ENCODE data around the gene LTN1.
"Not testable (repeated sequence)": the region's sequence is repeated elsewhere in the genome, so short reads cannot be mapped to it uniquely, and the experiment has no call there.

Gene LTN1

GRCh38 chr21:28979092-28979491 is 13.6 kb downstream of the LTN1 start:
- DNase-seq = no peak

- DNase-seq = no peak
These were observed 17.3 kb downstream of the LTN1 start for GRCh38 chr21:28975397-28975796.

GRCh38 chr21:28974531-28975227 is 18.0 kb downstream of the LTN1 start:
- no peak for DNase-seq

GRCh38 chr21:28972398-28972797 is 20.3 kb downstream of the LTN1 start:
- DNase-seq = no peak

- DNase-seq = no peak
These were observed 21.5 kb downstream of the LTN1 start for GRCh38 chr21:28971171-28971570.

- DNase-seq = no peak
These were observed 28.8 kb downstream of the LTN1 start for GRCh38 chr21:28963831-28964230.

GRCh38 chr21:28962465-28962864 is 30.2 kb downstream of the LTN1 start:
- no peak for DNase-seq

GRCh38 chr21:28961927-28962326 is 30.8 kb downstream of the LTN1 start:
- DNase-seq = no peak

GRCh38 chr21:28960245-28960644 is 32.4 kb downstream of the LTN1 start:
- no peak for DNase-seq

GRCh38 chr21:28959367-28960099 is 33.1 kb downstream of the LTN1 start:
- DNase-seq = no peak

- no peak for DNase-seq
These were observed 39.4 kb downstream of the LTN1 start for GRCh38 chr21:28953247-28953646.

GRCh38 chr21:28952686-28953085 is 40.0 kb downstream of the LTN1 start:
- DNase-seq = no peak

- DNase-seq = no peak
These were observed 43.4 kb downstream of the LTN1 start for GRCh38 chr21:28949318-28949717.

GRCh38 chr21:28944296-28944695 is 48.4 kb downstream of the LTN1 start:
- DNase-seq = no peak

- DNase-seq = no peak
These were observed 49.0 kb downstream of the LTN1 start for GRCh38 chr21:28943631-28944030.

- DNase-seq = no peak
These were observed 54.0 kb downstream of the LTN1 start for GRCh38 chr21:28938726-28939125.

- no peak for DNase-seq
These were observed 54.9 kb downstream of the LTN1 start for GRCh38 chr21:28937737-28938136.

GRCh38 chr21:28936721-28937120 is 56.0 kb downstream of the LTN1 start:
- DNase-seq = no peak

GRCh38 chr21:28936036-28936435 is 56.6 kb downstream of the LTN1 start:
- no peak for DNase-seq

- no peak for DNase-seq
These were observed 60.0 kb downstream of the LTN1 start for GRCh38 chr21:28932717-28933116.

GRCh38 chr21:28931708-28932372 is 60.8 kb downstream of the LTN1 start:
- DNase-seq = not testable (repeated sequence)

- no peak for DNase-seq
These were observed 63.9 kb downstream of the LTN1 start for GRCh38 chr21:28928578-28929420.

GRCh38 chr21:28927130-28927529 is 65.5 kb downstream of the LTN1 start:
- no peak for DNase-seq

Data from CD4-positive, alpha-beta T cell treated with Interleukin-21 for 1 hour (primary cell).